Mesothelial cell of epicardium (in vitro differentiated cells): ENCODE measurements around the gene CARNS1. TPM values are rescaled to one million over a fixed set of nuclear protein-coding genes. Genes with fewer than 3 reads are reported as not detected.

Experiments
- DNase-seq, 2 experiments: peaks; one replicate each; pipeline ENCODE4 v3.0.0; 2021; ENCODE audit warnings: low spot score in 2 of 2; ENCODE audit not compliant: unreplicated experiment in 2 of 2
- H3K27ac Mint-ChIP-seq: 2 replicates; pipeline ENCODE4 v1.8.0; 2021; ENCODE audit warnings: mixed read lengths
- H3K27me3 Mint-ChIP-seq: 2 replicates; pipeline ENCODE4 v1.8.0; 2021; ENCODE audit warnings: low read depth, mixed read lengths
- H3K36me3 Mint-ChIP-seq: 2 replicates; pipeline ENCODE4 v1.8.0; 2021; ENCODE audit warnings: mixed read lengths
- H3K4me1 Mint-ChIP-seq: 2 replicates; pipeline ENCODE4 v1.8.0; 2021; ENCODE audit warnings: mixed read lengths
- H3K4me3 Mint-ChIP-seq: 2 replicates; pipeline ENCODE4 v1.8.0; 2021; ENCODE audit warnings: mild to moderate bottlenecking, moderate library complexity, mixed read lengths
- H3K9me3 Mint-ChIP-seq: 2 replicates; pipeline ENCODE4 v1.8.0; 2021; ENCODE audit warnings: mixed read lengths
- CTCF ChIP-seq: fragments of 200-600 bp; sonication (generic); IDR thresholded peaks from one replicate; pipeline ENCODE4 v1.5.0; 2021; ENCODE audit warnings: antibody characterized with exemption; ENCODE audit not compliant: unreplicated experiment
- total RNA-seq: library from RNA; stranded (reverse); gene quantifications from 3 replicates; pipeline ENCODE4 v1.2.1, GENCODE V29; 2021

Gene CARNS1
- total RNA-seq, 1 donor from 2014 or later: 21.1 TPM

DNA sequence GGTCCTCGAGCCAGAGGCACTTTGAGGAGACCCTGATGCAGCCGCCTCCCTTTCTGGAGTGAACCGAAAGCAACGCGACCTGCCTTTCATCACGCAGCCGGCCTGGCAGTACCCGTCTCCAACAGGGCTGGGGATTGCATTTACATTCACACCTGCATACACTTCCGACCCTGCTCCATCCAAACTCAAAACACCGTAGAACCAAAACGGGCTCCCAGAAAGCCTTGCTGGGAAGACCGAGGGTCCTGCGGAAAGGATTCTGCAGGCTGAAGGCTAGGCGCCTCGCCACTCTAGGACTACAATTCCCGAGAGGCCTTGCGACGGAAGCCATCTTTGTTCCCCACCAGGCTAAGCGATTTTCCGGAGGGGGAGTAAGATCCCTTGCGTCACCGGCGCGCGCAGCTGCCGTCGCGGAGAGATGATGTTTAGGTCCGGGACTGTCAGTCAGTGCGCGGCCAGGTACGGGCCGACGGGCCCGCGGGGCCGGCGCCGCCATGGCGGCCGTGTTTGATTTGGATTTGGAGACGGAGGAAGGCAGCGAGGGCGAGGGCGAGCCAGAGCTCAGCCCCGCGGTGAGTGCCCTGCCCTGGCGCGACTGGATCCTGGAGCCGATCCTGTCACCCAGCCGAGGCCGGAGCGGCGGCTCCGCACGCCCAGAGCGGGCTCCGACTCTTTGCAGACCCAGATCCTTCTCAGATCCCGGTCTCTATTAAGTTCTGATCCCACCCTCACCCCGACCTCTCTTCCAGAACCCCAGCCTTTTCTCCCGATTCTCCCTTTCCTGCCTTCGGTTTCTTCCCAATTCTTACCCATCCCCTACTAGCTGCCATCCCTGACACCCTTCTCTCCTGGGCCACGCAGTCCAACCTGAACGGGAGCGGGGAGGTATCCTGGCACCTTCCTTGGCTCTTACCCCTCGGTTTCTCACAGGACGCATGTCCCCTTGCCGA lies 12.8 kb downstream of the CARNS1 start, which contains the start of gene RPS6KB2:
TSS of gene RPS6KB2 (plus strand) at position 443 of the 950 bp plus-strand sequence. CDS start at position 495, 52 bp downstream.
- peaks cover 11% of the 10 kb centered on the region for H3K4me1 Mint-ChIP-seq
- peak within 1 kb of the TSS; percentile 98 for H3K27ac Mint-ChIP-seq

DNA sequence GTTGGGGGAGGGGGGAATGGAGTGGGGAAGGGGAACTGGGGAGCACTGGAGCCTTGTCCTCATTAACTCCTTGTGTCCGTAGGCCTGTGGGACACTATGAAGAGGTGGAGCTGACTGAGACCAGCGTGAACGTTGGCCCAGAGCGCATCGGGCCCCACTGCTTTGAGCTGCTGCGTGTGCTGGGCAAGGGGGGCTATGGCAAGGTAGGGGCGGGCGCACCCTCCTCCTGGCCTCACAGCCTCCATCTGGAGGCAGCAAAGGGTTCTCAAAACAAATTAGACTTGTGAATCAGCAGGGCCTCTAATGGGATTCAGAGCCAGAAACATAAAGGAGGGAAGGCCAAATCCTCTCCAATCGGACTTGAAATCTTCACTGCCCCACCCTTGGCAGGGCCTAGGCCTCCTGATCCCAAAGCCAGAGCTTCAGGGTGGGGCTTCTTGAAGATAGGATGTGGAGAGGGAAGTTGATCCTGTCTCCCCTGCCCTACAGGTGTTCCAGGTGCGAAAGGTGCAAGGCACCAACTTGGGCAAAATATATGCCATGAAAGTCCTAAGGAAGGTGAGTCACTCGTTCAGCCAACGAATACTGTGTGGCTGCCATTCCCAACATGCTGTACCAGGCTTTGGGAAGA lies 13.7 kb downstream of the CARNS1 start:
- H3K4me3 Mint-ChIP-seq: peak overlapping the region; percentile 90
- H3K27ac Mint-ChIP-seq: peak overlapping the region; percentile 98
- H3K4me1 Mint-ChIP-seq: peaks cover 11% of the 10 kb centered on the region

More for the DNA sequence above, 12.8 kb downstream of the CARNS1 start, which contains the start of gene RPS6KB2:
- no peak for TF ChIP-seq CTCF
- Mint-ChIP-seq H3K27me3 (no peaks in the 10 kb centered on the region), H3K36me3 (peaks cover 10% of the 10 kb centered on the region), H3K9me3 (no peaks in the 10 kb centered on the region), H3K4me3 (peak within 1 kb of the TSS; percentile 90)
- DNase-seq: peak; percentile 98 to 100

DNA sequence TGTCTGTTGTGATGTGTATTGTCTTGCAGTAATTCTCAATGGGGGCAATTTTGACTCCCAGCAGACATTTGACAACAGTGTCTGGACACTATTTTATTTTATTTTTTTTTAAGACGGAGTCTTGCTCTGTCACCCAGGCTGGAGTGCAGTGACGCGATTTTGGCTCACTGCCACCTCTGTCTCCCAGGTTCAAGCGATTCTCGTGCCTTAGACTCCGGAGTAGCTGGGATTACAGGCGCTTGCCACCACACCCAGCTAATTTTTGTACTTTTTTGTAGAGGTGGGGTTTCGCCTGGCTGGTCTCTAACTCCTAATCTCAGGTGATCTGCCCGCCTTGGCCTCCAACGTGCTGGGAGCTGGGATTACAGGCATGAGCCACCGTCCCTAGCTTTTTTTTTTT lies 14.2 kb downstream of the CARNS1 start:
- H3K27me3 Mint-ChIP-seq: no peaks in the 10 kb centered on the region
- TF ChIP-seq CTCF: no peak
- H3K4me1 Mint-ChIP-seq: peaks cover 11% of the 10 kb centered on the region
- H3K4me3 Mint-ChIP-seq: peak overlapping the region; percentile 90
- H3K27ac Mint-ChIP-seq: peak overlapping the region; percentile 50
- H3K9me3 Mint-ChIP-seq: no peaks in the 10 kb centered on the region
- peaks cover 10% of the 10 kb centered on the region for H3K36me3 Mint-ChIP-seq
- no peak for DNase-seq

More for the DNA sequence above, 13.7 kb downstream of the CARNS1 start:
- Mint-ChIP-seq H3K9me3 (no peaks in the 10 kb centered on the region), H3K36me3 (peaks cover 10% of the 10 kb centered on the region), H3K27me3 (no peaks in the 10 kb centered on the region)
- TF ChIP-seq CTCF: no peak
- no peak for DNase-seq

DNA sequence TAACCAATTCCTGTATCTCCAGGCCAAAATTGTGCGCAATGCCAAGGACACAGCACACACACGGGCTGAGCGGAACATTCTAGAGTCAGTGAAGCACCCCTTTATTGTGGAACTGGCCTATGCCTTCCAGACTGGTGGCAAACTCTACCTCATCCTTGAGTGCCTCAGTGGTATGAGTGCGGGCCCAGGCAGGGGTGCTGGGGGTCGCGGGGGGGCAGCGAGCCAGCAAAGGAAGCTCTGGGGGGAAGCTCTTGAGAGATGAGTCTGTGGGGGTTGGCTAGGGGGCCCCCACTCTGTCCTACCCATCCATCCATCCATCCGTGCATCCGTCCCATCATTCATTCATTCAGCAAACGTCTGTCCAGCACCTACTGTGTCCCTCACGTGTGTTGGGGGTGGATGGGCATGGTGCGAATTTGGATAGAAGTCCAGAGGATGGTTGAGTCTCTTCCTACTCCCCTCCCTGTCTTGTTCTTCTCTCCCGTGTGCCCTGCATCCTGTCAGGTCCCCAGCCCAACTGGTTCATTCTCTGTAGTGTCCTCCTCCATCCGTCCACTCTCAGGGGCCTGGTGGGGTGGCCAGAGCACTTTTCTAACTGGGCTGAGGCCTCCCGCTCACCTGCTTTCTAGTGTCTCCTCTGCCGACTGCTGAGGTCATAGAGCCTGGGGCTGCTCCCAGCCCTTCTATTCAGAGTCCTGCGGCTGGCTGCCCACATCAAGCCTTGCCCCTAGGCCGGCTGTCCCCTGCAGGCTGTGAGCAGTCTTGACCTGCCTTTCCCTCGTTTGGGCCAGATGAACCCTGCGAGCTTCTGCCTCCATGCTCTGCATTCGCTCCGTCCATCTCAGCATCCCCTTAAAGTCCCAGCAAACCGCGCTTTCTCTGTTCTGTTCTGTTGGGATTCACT lies 16.1 kb downstream of the CARNS1 start:
- H3K27me3 Mint-ChIP-seq: no peaks in the 10 kb centered on the region
- H3K4me3 Mint-ChIP-seq: no peak overlapping the region
- no peaks in the 10 kb centered on the region for H3K9me3 Mint-ChIP-seq
- H3K27ac Mint-ChIP-seq: no peak overlapping the region
- peaks cover 12% of the 10 kb centered on the region for H3K36me3 Mint-ChIP-seq
- peaks cover 13% of the 10 kb centered on the region for H3K4me1 Mint-ChIP-seq
- DNase-seq: no peak
- TF ChIP-seq CTCF: no peak
